NCI-H128 (cell line): ENCODE results near the gene SLC46A1.
A peak's percentile ranks its signal among the peaks of the same experiment; 100 is the strongest.

ENCODE experiments used
- DNase-seq: peaks from one replicate; lab custom pipeline; 2025; ENCODE audit not compliant: unreplicated experiment; lab: John Stamatoyannopoulos, UW

The SLC46A1 gene

GRCh38 chr17:28384281-28385036, 21.6 kb downstream of the SLC46A1 start:
- DNase-seq: no peak

DNA sequence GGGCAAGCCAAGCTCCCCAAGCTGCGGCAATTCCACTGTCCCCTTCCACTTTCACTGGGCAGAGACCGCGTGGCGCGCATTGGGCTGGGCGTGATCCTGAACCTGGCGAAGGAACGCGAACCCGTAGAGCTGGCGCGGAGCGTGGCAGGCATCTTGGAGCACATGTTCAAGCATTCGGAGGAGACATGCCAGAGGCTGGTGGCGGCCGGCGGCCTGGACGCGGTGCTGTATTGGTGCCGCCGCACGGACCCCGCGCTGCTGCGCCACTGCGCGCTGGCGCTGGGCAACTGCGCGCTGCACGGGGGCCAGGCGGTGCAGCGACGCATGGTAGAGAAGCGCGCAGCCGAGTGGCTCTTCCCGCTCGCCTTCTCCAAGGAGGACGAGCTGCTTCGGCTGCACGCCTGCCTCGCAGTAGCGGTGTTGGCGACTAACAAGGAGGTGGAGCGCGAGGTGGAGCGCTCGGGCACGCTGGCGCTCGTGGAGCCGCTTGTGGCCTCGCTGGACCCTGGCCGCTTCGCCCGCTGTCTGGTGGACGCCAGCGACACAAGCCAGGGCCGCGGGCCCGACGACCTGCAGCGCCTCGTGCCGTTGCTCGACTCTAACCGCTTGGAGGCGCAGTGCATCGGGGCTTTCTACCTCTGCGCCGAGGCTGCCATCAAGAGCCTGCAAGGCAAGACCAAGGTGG, 24.7 kb downstream of the SLC46A1 start:
- DNase-seq: no peak

DNA sequence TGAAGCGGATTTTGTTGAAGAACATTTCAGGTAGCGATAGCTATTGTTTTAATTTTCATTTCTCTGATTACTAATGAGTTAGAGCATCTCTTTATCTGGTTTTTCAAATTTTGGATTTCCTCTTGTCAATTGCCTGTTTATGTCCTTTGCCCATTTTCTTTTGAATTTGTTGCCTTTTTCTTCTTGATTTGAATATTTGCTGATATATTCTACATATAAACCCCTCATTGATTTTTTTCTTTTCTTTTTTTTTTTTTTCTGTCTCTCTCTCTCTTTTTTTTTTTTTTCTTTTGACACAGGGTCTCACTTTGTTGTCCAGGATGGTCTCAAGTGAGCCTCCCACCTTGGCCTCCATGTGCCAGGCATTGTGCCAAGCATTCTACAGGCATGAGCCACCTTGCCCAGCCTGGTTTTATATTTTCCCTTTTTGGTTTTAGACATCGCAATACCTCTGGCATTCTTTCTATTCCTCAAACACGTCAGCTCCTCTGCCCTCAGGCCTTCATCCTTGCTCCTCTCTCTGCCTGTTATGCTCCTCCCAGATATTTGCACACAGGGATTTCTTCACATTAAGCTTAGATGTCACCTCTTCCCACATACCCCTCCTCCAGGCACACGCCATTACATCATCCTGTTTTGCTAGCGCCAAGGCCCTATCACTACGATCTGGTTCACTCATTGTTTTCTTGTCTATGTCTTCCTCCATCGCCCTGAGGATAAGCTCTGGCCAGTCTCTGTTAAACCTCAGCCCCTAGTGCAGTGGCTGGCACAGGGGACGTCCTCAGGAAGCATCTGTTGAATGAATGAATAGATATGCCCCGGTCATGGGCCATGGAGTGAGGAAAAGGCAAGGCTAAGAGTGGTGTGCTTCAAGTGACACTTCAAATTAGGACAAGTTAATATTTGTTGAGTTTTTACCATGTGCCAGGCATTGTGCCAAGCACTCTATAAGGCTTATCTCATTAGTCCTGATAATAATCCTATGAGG, 25.9 kb downstream of the SLC46A1 start:
- no peak for DNase-seq

DNA sequence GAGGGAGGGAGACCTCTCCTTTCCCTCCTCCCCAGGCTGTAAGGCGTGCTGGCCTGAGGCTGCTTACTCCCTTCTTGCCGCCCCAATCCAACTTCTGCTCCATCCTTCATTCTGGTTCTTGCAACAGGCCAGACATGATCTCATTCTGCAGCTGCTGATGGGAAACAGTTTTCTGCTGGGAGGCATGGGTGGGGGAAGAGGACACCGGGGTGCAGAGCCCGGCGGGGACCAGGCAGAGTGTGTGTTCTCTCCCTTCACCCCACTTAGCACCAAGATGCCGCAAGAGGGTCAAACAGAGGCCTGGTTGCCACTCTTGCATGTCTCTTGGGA, 33.1 kb downstream of the SLC46A1 start:
- DNase-seq: no peak

- DNase-seq: no peak
These were observed 33.6 kb downstream of the SLC46A1 start for GRCh38 chr17:28372203-28372944.

GRCh38 chr17:28371245-28372202, 34.5 kb downstream of the SLC46A1 start, which contains the start of gene SARM1:
Gene SARM1 (plus strand): TSS chr17:28371694. CDS start chr17:28372033, 339 bp downstream.
- peak; percentile 60 for DNase-seq

DNA sequence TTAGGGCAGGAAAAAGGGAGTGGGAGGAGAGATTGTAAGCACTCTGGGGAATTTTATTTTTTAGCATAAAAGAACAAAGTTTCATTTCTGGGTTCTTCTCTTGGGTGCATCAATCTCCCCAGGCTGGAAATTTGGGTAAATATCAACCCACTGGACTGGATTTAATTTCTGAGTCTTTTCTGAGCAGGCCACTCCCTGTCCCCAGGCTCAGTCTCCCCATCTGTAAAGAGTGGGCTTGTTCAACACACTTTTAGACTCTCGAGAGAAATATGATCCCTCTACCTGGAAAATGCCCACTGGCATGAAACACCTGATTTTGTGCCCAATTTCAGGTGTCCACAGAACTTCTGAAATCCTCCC, 35.3 kb downstream of the SLC46A1 start:
- DNase-seq: no peak

GRCh38 chr17:28370035-28370743, 35.8 kb downstream of the SLC46A1 start, which contains the start of gene VTN:
Gene VTN (minus strand): TSS chr17:28370307. CDS start chr17:28370203, 104 bp downstream.
- no peak for DNase-seq

DNA sequence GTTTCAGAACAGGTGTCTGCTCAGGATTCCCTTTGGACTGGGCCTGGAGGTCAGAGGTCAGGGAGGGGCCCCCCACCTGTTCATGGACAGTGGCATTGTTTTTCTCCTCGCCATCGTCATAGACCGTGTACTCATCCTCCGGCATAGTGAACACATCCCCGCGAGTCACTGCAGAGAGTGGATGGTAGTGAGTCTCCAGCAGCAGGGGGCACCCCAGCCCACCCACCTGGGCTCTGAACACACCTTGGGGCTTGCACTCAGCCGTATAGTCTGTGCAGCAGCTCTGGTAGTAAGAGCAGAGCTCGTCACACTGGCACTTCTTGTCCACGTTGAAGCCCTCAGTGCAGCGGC, 36.4 kb downstream of the SLC46A1 start:
- no peak for DNase-seq

- DNase-seq: no peak
These were observed 36.9 kb downstream of the SLC46A1 start for GRCh38 chr17:28368915-28369683.

- no peak for DNase-seq
These were observed 37.6 kb downstream of the SLC46A1 start for GRCh38 chr17:28368306-28368831.

DNA sequence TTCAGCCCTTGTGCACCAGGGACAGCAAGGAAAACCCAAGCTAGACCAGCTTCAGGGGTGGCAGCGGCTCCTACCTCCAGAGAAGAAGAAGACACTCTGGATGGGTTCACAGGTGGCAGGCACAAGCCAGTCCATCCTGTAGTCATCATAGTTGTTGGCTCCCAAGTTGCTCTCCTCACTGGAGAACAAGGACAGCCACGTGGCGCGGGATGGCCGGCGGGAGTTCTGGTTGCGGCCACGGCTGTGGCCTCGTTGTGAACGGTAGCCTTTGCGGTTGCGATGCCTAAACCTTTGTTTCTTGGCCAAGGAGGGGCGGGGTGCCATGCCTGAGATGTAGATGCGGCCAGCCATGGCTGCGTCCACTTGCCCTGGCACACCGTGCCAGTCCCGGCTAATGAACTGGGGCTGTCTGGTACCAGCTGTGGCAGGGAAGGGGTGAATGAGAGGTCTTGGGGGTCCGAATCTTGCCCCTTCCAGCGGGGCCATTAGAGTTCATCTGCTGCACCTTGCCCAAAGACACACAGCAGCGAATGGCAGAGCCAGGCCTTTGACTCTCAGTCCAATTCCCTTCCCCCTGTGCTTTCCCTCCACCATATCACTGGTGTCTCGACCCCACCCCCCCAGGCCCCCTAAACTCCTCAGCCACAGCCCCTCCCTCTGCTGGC, 38.2 kb downstream of the SLC46A1 start:
- no peak for DNase-seq

DNA sequence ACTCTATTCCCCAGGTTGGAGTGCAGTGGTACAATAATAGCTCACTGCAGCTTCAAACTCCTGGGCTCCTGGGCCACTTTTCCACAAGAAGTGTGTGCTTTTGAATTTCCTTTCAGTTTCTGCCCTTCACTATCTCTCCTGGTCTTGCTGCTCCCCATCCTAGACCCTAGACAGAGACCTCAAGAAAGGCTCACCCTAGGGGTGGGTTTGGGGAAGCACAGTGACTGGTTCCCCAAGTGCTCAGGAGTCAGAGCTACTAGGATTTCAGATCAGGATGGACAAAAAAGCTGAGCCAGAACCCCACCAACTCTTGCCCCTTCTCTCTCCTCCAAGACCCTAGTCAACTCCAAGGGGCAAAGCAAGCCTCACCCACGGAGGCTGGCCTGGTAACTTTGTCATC, 39.4 kb downstream of the SLC46A1 start:
- DNase-seq: no peak

GRCh38 chr17:28365487-28365886, 40.5 kb downstream of the SLC46A1 start:
- no peak for DNase-seq

DNA sequence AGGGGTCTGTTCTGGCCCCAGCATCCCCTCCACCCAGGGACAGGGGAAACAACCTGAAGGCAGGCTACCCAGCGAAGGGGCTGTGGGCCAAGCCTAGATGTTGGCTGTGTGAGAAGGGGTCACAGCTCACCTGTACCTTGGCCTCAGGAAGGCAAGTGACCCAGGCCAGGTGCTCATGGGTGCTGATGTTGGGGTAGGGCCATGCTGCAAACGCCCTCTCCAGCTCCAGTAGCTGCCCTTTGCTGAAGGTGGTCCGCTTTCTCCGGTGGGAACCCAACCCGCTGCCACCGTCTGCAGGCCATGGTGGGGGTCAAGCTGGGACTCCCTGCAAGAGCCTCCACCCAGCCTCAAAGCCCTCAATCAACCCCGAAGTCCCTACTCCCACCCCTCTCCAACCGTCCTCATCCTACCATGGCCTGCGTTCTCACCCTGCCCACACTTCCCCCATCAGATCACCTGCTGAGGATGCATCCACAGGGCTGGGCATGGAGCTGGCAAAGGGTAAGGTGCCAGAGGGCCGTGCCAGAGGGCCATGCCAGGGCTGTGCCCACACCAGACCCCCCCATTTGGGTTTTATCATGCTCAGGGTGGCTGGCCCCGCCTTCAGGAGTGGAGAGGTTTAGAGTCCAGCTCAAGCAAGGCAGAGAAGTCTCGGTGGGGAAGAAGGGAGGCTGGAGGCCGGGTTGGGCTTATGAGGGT, 41.2 kb downstream of the SLC46A1 start, which contains the start of gene SEBOX:
SEBOX (minus strand) TSS at position 535 of the 699 bp plus-strand sequence; CDS start at position 487, 48 bp downstream.
- DNase-seq: no peak

GRCh38 chr17:28363776-28364650, 42.0 kb downstream of the SLC46A1 start:
- DNase-seq: no peak
